DND-41 (cell line): ENCODE measurements around the gene ANKRD23.

ENCODE experiments used
- ATAC-seq: fragments of 200-7000 bp; cut with Tn5 transposase; 3 replicates; pipeline ENCODE4 v1.9.1; 2021; ENCODE audit warnings: low read depth; ENCODE audit not compliant: insufficient read depth
- DNase-seq: peaks from one replicate; pipeline ENCODE4 v3.0.0-alpha.2; 2020
- H2AFZ ChIP-seq: 2 replicates; pipeline ENCODE4 v1.6.0; 2012; ENCODE audit warnings: low read depth, low read length
- H3K27ac ChIP-seq: 2 replicates; pipeline ENCODE4 v1.5.1; 2012; ENCODE audit warnings: low read length, inconsistent platforms
- H3K27me3 ChIP-seq: fragments of 200-600 bp; sonication (generic); 2 replicates; pipeline ENCODE4 v1.6.0; 2012; ENCODE audit warnings: low read length, mild to moderate bottlenecking, inconsistent platforms; ENCODE audit not compliant: insufficient read depth, poor library complexity
- H3K36me3 ChIP-seq: 2 replicates; pipeline ENCODE4 v1.5.1; 2012; ENCODE audit warnings: low read length, inconsistent platforms; ENCODE audit not compliant: insufficient read depth
- H3K4me1 ChIP-seq: 2 replicates; pipeline ENCODE4 v1.5.1; 2012; ENCODE audit warnings: mild to moderate bottlenecking, low read length; ENCODE audit not compliant: insufficient read depth
- H3K4me2 ChIP-seq: 2 replicates; pipeline ENCODE4 v1.6.0; 2012; ENCODE audit warnings: mild to moderate bottlenecking, moderate library complexity, low read length, inconsistent platforms; ENCODE audit not compliant: insufficient read depth
- H3K4me3 ChIP-seq, 2 experiments: fragments of 200-600 bp in 1 of 2; shearing (Covaris generic) in 1 of 2; 2 replicates each; pipeline ENCODE4 v1.5.1; 2012 to 2016; ENCODE audit warnings: inconsistent platforms in 2 of 2, low read length in 2 of 2, mild to moderate bottlenecking in 2 of 2, low read depth in 1 of 2, moderate library complexity in 1 of 2
- H3K79me2 ChIP-seq: 2 replicates; pipeline ENCODE4 v1.6.0; 2012; ENCODE audit warnings: low read length, inconsistent platforms; ENCODE audit not compliant: insufficient read depth
- H3K9ac ChIP-seq: 2 replicates; pipeline ENCODE4 v1.6.0; 2012; ENCODE audit warnings: low read depth, mild to moderate bottlenecking, inconsistent platforms, low read length, moderate library complexity
- H3K9me3 ChIP-seq: 2 replicates; pipeline ENCODE4 v1.5.1; 2012; ENCODE audit warnings: low read length, moderate library complexity, mild to moderate bottlenecking, inconsistent platforms; ENCODE audit not compliant: insufficient read depth, severe bottlenecking
- H4K20me1 ChIP-seq: 2 replicates; pipeline ENCODE4 v1.6.0; 2012; ENCODE audit warnings: low read length; ENCODE audit not compliant: insufficient read depth
- CTCF ChIP-seq: IDR thresholded peaks from 2 replicates; pipeline ENCODE4 v1.5.1; 2012; ENCODE audit warnings: borderline replicate concordance, low read length, moderate library complexity, mild to moderate bottlenecking; ENCODE audit not compliant: poor library complexity, severe bottlenecking; ENCODE audit errors: extremely low read depth
- EZH2 ChIP-seq: IDR thresholded peaks from 3 replicates; pipeline ENCODE4 v1.6.1; 2012; ENCODE audit warnings: borderline replicate concordance, low read depth, mild to moderate bottlenecking, moderate library complexity, low read length, inconsistent platforms; ENCODE audit not compliant: severe bottlenecking

Gene ANKRD23

DNA sequence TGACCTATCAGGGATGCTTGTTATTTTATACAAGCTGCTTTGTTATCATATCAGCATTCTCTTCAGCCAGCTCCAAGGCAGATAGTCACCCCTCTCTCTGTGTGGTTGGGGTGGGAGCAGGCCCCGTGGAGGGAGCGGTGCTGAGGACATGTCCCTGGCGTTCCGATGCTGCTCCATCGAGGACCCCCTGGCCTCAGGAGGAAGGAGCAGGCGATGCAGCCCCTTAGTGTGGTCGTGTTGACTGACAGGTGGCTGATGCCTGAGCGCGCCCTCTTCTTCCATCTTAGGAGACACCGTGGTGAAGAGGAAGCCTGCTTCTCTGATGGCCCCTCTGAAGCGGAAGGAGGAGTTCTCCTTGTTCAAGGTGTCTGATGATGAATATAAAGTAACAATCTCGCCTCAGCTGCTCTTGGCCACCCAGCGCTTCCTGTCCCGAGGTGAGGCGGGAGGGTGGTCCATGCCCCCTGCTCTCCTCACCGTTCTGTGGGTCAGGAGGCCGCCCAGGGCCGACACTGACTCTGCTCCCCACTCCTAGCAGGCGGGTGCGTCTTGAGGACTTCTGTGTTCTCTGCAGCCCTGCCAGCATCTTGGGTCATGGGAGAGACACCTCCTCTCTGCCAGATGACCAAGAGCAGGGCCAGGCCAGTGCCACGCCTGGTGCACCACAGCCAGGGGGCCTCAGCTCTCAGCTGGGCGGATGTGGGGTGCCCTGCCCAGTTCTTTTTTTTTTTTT, 17.1 kb downstream of the ANKRD23 start:
- DNase-seq (no peak), ATAC-seq (no peak)
- no peak overlapping the region for H3K27ac ChIP-seq
- peaks cover 34% of the 10 kb centered on the region for H3K79me2 ChIP-seq
- no peak overlapping the region for H3K4me3 ChIP-seq
- no peak overlapping the region for H3K4me2 ChIP-seq
- no peak overlapping the region for H2AFZ ChIP-seq
- peaks cover 90% of the 10 kb centered on the region for H3K36me3 ChIP-seq
- peaks cover 62% of the 10 kb centered on the region for H4K20me1 ChIP-seq
- H3K4me1 ChIP-seq = no peaks in the 10 kb centered on the region
- TF ChIP-seq CTCF (no peak), EZH2 (no peak)
- no peaks in the 10 kb centered on the region for H3K27me3 ChIP-seq
- H3K9ac ChIP-seq = no peak overlapping the region
- H3K9me3 ChIP-seq = no peaks in the 10 kb centered on the region

DNA sequence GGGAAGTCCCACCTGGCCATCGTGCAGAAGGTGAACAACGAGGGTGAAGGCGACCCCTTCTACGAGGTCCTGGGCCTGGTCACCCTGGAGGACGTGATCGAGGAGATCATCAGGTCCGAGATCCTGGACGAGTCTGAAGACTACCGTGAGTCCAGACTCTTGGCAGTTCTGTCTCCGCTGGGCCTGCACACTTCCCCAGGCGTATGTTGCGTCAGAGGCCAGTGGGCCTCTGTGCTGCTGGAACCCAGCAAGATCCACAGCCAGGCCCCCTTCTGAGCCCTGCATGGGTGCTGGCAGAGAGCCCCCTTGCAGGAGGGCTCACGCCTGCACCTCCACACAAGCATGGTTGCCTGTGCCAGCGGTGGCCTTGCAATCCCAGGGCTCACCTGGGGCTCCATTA, 18.8 kb downstream of the ANKRD23 start:
- peaks cover 86% of the 10 kb centered on the region for H3K36me3 ChIP-seq
- H3K79me2 ChIP-seq = peaks cover 51% of the 10 kb centered on the region
- no peak overlapping the region for H3K4me2 ChIP-seq
- no peaks in the 10 kb centered on the region for H3K9me3 ChIP-seq
- no peak overlapping the region for H3K27ac ChIP-seq
- DNase-seq (no peak), ATAC-seq (no peak)
- H3K27me3 ChIP-seq = no peaks in the 10 kb centered on the region
- H4K20me1 ChIP-seq = peaks cover 68% of the 10 kb centered on the region
- no peak overlapping the region for H3K4me3 ChIP-seq
- peaks cover 11% of the 10 kb centered on the region for H3K4me1 ChIP-seq
- no peak for TF ChIP-seq CTCF
- no peak for TF ChIP-seq EZH2
- no peak overlapping the region for H3K9ac ChIP-seq
- H2AFZ ChIP-seq = no peak overlapping the region

DNA sequence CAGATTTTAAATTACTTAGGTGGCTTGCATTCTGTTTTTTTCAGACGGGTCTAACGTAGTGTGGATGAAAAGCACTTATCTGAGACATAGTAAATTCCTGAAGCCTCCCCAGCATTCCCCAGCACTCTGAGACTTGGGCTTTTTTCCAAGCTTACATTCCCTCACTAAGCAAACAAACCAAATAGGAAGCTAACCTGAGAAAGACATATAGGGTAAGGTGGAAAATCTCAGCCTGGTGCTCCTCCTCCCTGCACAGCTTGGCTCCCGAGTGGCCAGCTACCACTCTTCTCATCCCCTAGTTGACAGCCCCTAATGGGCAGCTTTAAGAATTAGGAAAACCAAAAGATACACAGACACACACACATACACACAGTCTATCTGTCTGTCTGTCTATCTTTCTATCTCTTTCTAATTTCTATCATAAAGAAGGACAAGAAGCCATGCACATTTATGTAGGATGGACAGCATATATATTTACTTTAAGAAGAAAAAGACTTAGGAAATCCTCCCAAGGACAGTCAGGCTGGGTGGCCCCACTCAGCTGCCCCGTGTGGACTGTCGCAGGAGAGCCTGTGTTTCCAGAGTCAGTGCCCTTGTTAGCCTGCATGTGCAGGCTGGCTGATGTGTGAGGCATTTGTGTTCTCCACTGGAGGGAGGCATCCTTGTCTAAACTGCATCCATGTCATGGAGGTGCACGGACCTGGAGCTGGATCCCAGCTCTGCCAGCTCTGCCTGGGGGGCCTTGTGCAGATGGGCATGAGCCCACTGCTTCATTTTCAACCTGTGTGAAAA, 19.5 kb downstream of the ANKRD23 start:
- Histone ChIP-seq H2AFZ (no peak overlapping the region), H3K36me3 (peaks cover 86% of the 10 kb centered on the region), H3K4me3 (no peak overlapping the region), H3K9me3 (no peaks in the 10 kb centered on the region), H3K79me2 (peaks cover 58% of the 10 kb centered on the region), H3K4me2 (no peak overlapping the region), H3K4me1 (peaks cover 18% of the 10 kb centered on the region), H3K27ac (no peak overlapping the region), H4K20me1 (peaks cover 75% of the 10 kb centered on the region), H3K9ac (no peak overlapping the region), H3K27me3 (no peaks in the 10 kb centered on the region)
- ATAC-seq = 0 out of 3 replicates have a peak, but pooled peaks have one; percentile 20
- no peak for TF ChIP-seq EZH2
- no peak for TF ChIP-seq CTCF
- no peak for DNase-seq
